IPS-15b (cell line): ENCODE results near the gene PIK3CA.
"Not testable (repeated sequence)": the region's sequence is repeated elsewhere in the genome, so short reads cannot be mapped to it uniquely, and the experiment has no call there.

Source experiments
- H3K27me3 ChIP-seq: one replicate; pipeline ENCODE4 v1.6.1; 2013; ENCODE audit warnings: low read length; ENCODE audit not compliant: control insufficient read depth, insufficient read depth
- H3K36me3 ChIP-seq: one replicate; pipeline ENCODE4 v1.6.1; 2013; ENCODE audit warnings: low read length; ENCODE audit not compliant: control insufficient read depth, insufficient read depth
- H3K4me1 ChIP-seq: one replicate; pipeline ENCODE4 v1.6.1; 2013; ENCODE audit warnings: mild to moderate bottlenecking, low read length; ENCODE audit not compliant: control insufficient read depth, insufficient read depth
- H3K4me3 ChIP-seq: one replicate; pipeline ENCODE4 v1.5.1; 2013; ENCODE audit warnings: low read depth, low read length
- H3K9ac ChIP-seq: one replicate; pipeline ENCODE4 v1.6.1; 2013; ENCODE audit warnings: low read depth, mild to moderate bottlenecking, low read length
- H3K9me3 ChIP-seq: one replicate; pipeline ENCODE4 v1.6.1; 2013; ENCODE audit warnings: mild to moderate bottlenecking, low read length; ENCODE audit not compliant: control insufficient read depth, insufficient read depth

The PIK3CA gene

GRCh38 chr3:179182902-179183301 is 34.7 kb downstream of the PIK3CA start:
- no peaks in the 10 kb centered on the region for H3K9me3 ChIP-seq
- H3K9ac ChIP-seq, result no peak overlapping the region
- no peaks in the 10 kb centered on the region for H3K27me3 ChIP-seq
- H3K4me3 ChIP-seq, result no peak overlapping the region
- H3K36me3 ChIP-seq, result no peaks in the 10 kb centered on the region
- peaks cover 13% of the 10 kb centered on the region for H3K4me1 ChIP-seq

GRCh38 chr3:179184826-179185225 is 36.7 kb downstream of the PIK3CA start:
- no peaks in the 10 kb centered on the region for H3K27me3 ChIP-seq
- no peak overlapping the region for H3K9ac ChIP-seq
- H3K9me3 ChIP-seq, result no peaks in the 10 kb centered on the region
- H3K36me3 ChIP-seq, result no peaks in the 10 kb centered on the region
- H3K4me1 ChIP-seq, result peaks cover 13% of the 10 kb centered on the region
- no peak overlapping the region for H3K4me3 ChIP-seq

- Histone ChIP-seq H3K27me3 (no peaks in the 10 kb centered on the region), H3K9ac (no peak overlapping the region), H3K36me3 (no peaks in the 10 kb centered on the region), H3K9me3 (no peaks in the 10 kb centered on the region), H3K4me1 (peaks cover 14% of the 10 kb centered on the region), H3K4me3 (no peak overlapping the region)
Observed at GRCh38 chr3:179186426-179186825, 38.3 kb downstream of the PIK3CA start.

- H3K9me3 ChIP-seq, result no peaks in the 10 kb centered on the region
- H3K4me1 ChIP-seq, result peaks cover 14% of the 10 kb centered on the region
- no peak overlapping the region for H3K9ac ChIP-seq
- no peaks in the 10 kb centered on the region for H3K27me3 ChIP-seq
- no peaks in the 10 kb centered on the region for H3K36me3 ChIP-seq
- no peak overlapping the region for H3K4me3 ChIP-seq
Observed at GRCh38 chr3:179189759-179190158, 41.6 kb downstream of the PIK3CA start.

GRCh38 chr3:179190581-179190980 is 42.4 kb downstream of the PIK3CA start:
- Histone ChIP-seq H3K9me3 (no peaks in the 10 kb centered on the region), H3K4me3 (no peak overlapping the region), H3K9ac (no peak overlapping the region), H3K4me1 (peaks cover 14% of the 10 kb centered on the region), H3K36me3 (no peaks in the 10 kb centered on the region), H3K27me3 (no peaks in the 10 kb centered on the region)

GRCh38 chr3:179192542-179192941 is 44.4 kb downstream of the PIK3CA start:
- no peaks in the 10 kb centered on the region for H3K9me3 ChIP-seq
- H3K9ac ChIP-seq, result no peak overlapping the region
- no peaks in the 10 kb centered on the region for H3K36me3 ChIP-seq
- H3K27me3 ChIP-seq, result no peaks in the 10 kb centered on the region
- no peak overlapping the region for H3K4me3 ChIP-seq
- peaks cover 14% of the 10 kb centered on the region for H3K4me1 ChIP-seq

GRCh38 chr3:179194931-179195330 is 46.8 kb downstream of the PIK3CA start:
- Histone ChIP-seq H3K36me3 (no peaks in the 10 kb centered on the region), H3K9ac (no peak overlapping the region), H3K4me3 (no peak overlapping the region), H3K27me3 (no peaks in the 10 kb centered on the region), H3K4me1 (peaks cover 8% of the 10 kb centered on the region), H3K9me3 (no peaks in the 10 kb centered on the region)

GRCh38 chr3:179196098-179196497 is 47.9 kb downstream of the PIK3CA start:
- H3K4me1 ChIP-seq, result no peaks in the 10 kb centered on the region
- no peak overlapping the region for H3K9ac ChIP-seq
- H3K4me3 ChIP-seq, result no peak overlapping the region
- no peaks in the 10 kb centered on the region for H3K27me3 ChIP-seq
- no peaks in the 10 kb centered on the region for H3K36me3 ChIP-seq
- no peaks in the 10 kb centered on the region for H3K9me3 ChIP-seq

- Histone ChIP-seq H3K4me1 (no peaks in the 10 kb centered on the region), H3K36me3 (no peaks in the 10 kb centered on the region), H3K4me3 (no peak overlapping the region), H3K9me3 (no peaks in the 10 kb centered on the region), H3K9ac (no peak overlapping the region), H3K27me3 (no peaks in the 10 kb centered on the region)
Observed at GRCh38 chr3:179196700-179197099, 48.5 kb downstream of the PIK3CA start.

GRCh38 chr3:179200790-179201189 is 52.6 kb downstream of the PIK3CA start:
- no peak overlapping the region for H3K9ac ChIP-seq
- no peak overlapping the region for H3K4me3 ChIP-seq
- no peaks in the 10 kb centered on the region for H3K27me3 ChIP-seq
- no peaks in the 10 kb centered on the region for H3K9me3 ChIP-seq
- peaks cover 3% of the 10 kb centered on the region for H3K36me3 ChIP-seq
- no peaks in the 10 kb centered on the region for H3K4me1 ChIP-seq

- not testable (repeated sequence) for H3K4me3 ChIP-seq, H3K36me3 ChIP-seq, H3K27me3 ChIP-seq, H3K4me1 ChIP-seq, H3K9me3 ChIP-seq, H3K9ac ChIP-seq
Observed at GRCh38 chr3:179215550-179215949, 67.4 kb downstream of the PIK3CA start.

GRCh38 chr3:179218213-179218612 is 70.1 kb downstream of the PIK3CA start:
- H3K4me1 ChIP-seq, H3K4me3 ChIP-seq, H3K9ac ChIP-seq, H3K27me3 ChIP-seq, H3K9me3 ChIP-seq, H3K36me3 ChIP-seq: not testable (repeated sequence)

- H3K4me1 ChIP-seq, result peaks cover 4% of the 10 kb centered on the region
- H3K9ac ChIP-seq, result no peak overlapping the region
- H3K36me3 ChIP-seq, result no peaks in the 10 kb centered on the region
- H3K27me3 ChIP-seq, result no peaks in the 10 kb centered on the region
- no peak overlapping the region for H3K4me3 ChIP-seq
- no peaks in the 10 kb centered on the region for H3K9me3 ChIP-seq
Observed at GRCh38 chr3:179223548-179223947, 75.4 kb downstream of the PIK3CA start.
